Osteoblast (primary cell): Measurements from ENCODE around the gene NTM. TPM values are rescaled to one million over a fixed set of nuclear protein-coding genes. Genes with fewer than 3 reads are reported as not detected.
A peak's percentile ranks its signal among the peaks of the same experiment; 100 is the strongest.

ENCODE experiments used
- DNase-seq: peaks from one replicate; pipeline ENCODE4 v3.0.0; 2011; ENCODE audit warnings: low spot score, mixed read lengths; ENCODE audit not compliant: insufficient read length; ENCODE audit errors: missing footprints
- H2AFZ ChIP-seq: 2 replicates; pipeline ENCODE4 v1.6.0; 2011; ENCODE audit warnings: mild to moderate bottlenecking, low read length
- H3K27ac ChIP-seq: 2 replicates; pipeline ENCODE4 v1.5.1; 2011; ENCODE audit warnings: mild to moderate bottlenecking, low read depth, low read length, moderate library complexity
- H3K27me3 ChIP-seq: 2 replicates; pipeline ENCODE4 v1.6.0; 2012; ENCODE audit warnings: mild to moderate bottlenecking, control low read depth, inconsistent platforms, low read length, moderate library complexity; ENCODE audit not compliant: insufficient read depth
- H3K36me3 ChIP-seq: 2 replicates; pipeline ENCODE4 v1.5.1; 2011; ENCODE audit warnings: mild to moderate bottlenecking, low read length, control low read depth, moderate library complexity; ENCODE audit not compliant: insufficient read depth
- H3K4me1 ChIP-seq: 2 replicates; pipeline ENCODE4 v1.5.1; 2011; ENCODE audit warnings: mild to moderate bottlenecking, low read length, control low read depth, moderate library complexity; ENCODE audit not compliant: insufficient read depth
- H3K4me2 ChIP-seq: 2 replicates; pipeline ENCODE4 v1.6.0; 2011; ENCODE audit warnings: mild to moderate bottlenecking, low read length; ENCODE audit not compliant: insufficient read depth
- H3K4me3 ChIP-seq: fragments of 200-600 bp; sonication (generic); 3 replicates; pipeline ENCODE4 v1.5.1; 2012; ENCODE audit warnings: mild to moderate bottlenecking, low read length, inconsistent platforms; ENCODE audit not compliant: insufficient read depth
- H3K79me2 ChIP-seq: 2 replicates; pipeline ENCODE4 v1.6.0; 2012; ENCODE audit warnings: mild to moderate bottlenecking, low read length, control low read depth, inconsistent platforms; ENCODE audit not compliant: insufficient read depth
- H3K9me3 ChIP-seq: 2 replicates; pipeline ENCODE4 v1.5.1; 2011; ENCODE audit warnings: low read depth, low read length, control low read depth
- H4K20me1 ChIP-seq: 2 replicates; pipeline ENCODE4 v1.6.0; 2012; ENCODE audit warnings: mild to moderate bottlenecking, low read length, control low read depth; ENCODE audit not compliant: insufficient read depth
- CTCF ChIP-seq: IDR thresholded peaks from 2 replicates; pipeline ENCODE4 v1.5.1; 2011; ENCODE audit warnings: mild to moderate bottlenecking, low read depth, low read length, moderate library complexity; ENCODE audit errors: extremely low read depth
- total RNA-seq: library from RNA; depleted of rRNA; stranded (reverse); fragments of >200 nt; gene quantifications from 2 replicates; pipeline ENCODE4 v1.2.3, GENCODE V29; 2012

NTM gene
- total RNA-seq, 1 donor: 48.1 TPM

DNA sequence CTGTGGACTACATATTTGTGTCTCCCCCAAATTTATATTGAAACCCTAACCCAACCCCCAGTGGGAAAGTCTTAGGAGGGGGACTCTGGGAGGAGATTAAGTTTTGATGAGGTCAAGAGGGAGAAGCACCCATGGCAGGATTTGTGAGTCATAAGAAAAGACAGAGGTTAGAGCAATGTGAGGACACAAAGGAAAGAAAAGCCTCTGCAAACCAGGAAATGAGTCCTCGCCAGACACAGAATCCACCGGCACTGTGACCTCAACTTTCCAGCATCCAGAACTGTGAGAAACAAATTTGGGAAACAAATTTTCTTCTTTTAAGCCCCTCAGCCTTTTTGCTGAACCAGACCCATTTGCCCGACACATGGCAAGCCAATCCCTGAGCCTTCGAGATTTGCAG, 397.0 kb downstream of the NTM start:
- Histone ChIP-seq H3K27me3 (no peaks in the 10 kb centered on the region), H3K4me3 (no peak overlapping the region), H2AFZ (peak overlapping the region; percentile 5), H3K27ac (peak overlapping the region; percentile 80), H3K9me3 (no peaks in the 10 kb centered on the region), H3K4me2 (peak overlapping the region; percentile 14), H3K79me2 (no peaks in the 10 kb centered on the region), H3K4me1 (peaks cover 50% of the 10 kb centered on the region), H4K20me1 (no peaks in the 10 kb centered on the region), H3K36me3 (no peaks in the 10 kb centered on the region)
- peak; percentile 78 for DNase-seq
- TF ChIP-seq CTCF: no peak

- Histone ChIP-seq H3K36me3 (no peaks in the 10 kb centered on the region), H3K4me1 (peaks cover 49% of the 10 kb centered on the region), H3K79me2 (no peaks in the 10 kb centered on the region), H4K20me1 (no peaks in the 10 kb centered on the region), H3K27ac (peak overlapping the region; percentile 75), H2AFZ (peak overlapping the region; percentile 84), H3K4me2 (peak overlapping the region; percentile 58), H3K27me3 (no peaks in the 10 kb centered on the region), H3K9me3 (no peaks in the 10 kb centered on the region), H3K4me3 (peak overlapping the region; percentile 26)
- TF ChIP-seq CTCF: no peak
- DNase-seq: no peak
Observed at GRCh38 chr11:131770801-131771200, 400.4 kb downstream of the NTM start.

- Histone ChIP-seq H3K4me1 (peaks cover 47% of the 10 kb centered on the region), H2AFZ (peak overlapping the region; percentile 58)
- DNase-seq: no peak
Observed at GRCh38 chr11:131771471-131771870, 401.1 kb downstream of the NTM start.

DNA sequence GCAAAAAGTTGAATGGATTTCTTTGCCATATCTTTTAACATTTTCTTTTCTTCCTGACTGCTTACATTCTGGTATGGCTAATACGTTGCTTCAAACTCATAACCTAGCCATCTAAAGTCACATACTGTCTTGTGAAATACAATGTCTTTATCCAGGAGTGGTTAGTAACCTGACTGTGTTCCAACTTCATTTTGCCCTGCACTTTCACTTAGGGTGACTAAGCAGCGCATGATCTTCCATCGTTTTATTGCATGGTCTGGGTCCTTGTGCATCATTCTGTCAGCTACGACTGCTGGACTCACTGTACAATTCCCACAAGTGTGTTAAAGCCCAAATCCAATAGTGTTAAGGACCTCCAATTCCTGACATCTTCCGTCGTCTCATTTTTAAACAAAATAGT, 403.2 kb downstream of the NTM start:
- no peak for TF ChIP-seq CTCF
- H3K4me1 ChIP-seq: peaks cover 34% of the 10 kb centered on the region
- DNase-seq: no peak

More at GRCh38 chr11:131771471-131771870, 401.1 kb downstream of the NTM start:
- Histone ChIP-seq H3K4me2 (no peak overlapping the region), H3K27ac (peak overlapping the region; percentile 75), H3K27me3 (no peaks in the 10 kb centered on the region), H3K79me2 (no peaks in the 10 kb centered on the region), H3K36me3 (no peaks in the 10 kb centered on the region), H4K20me1 (no peaks in the 10 kb centered on the region), H3K4me3 (no peak overlapping the region), H3K9me3 (no peaks in the 10 kb centered on the region)
- TF ChIP-seq CTCF: no peak

More for the DNA sequence above, 403.2 kb downstream of the NTM start:
- Histone ChIP-seq H3K27ac (peak overlapping the region; percentile 23), H3K36me3 (no peaks in the 10 kb centered on the region), H4K20me1 (no peaks in the 10 kb centered on the region), H3K27me3 (no peaks in the 10 kb centered on the region), H3K79me2 (no peaks in the 10 kb centered on the region), H2AFZ (no peak overlapping the region), H3K4me2 (peak overlapping the region; percentile 2), H3K4me3 (no peak overlapping the region), H3K9me3 (no peaks in the 10 kb centered on the region)
